Measurements from ENCODE around the gene IAPP. TPM values are rescaled to one million over a fixed set of nuclear protein-coding genes. Genes with fewer than 3 reads are reported as not detected.

IAPP gene
- total RNA-seq (2013), result not detected
- not detected for polyA plus RNA-seq
- not detected in 2 replicates for polyA minus RNA-seq
- total RNA-seq, result 0 to 1.0 (median 0) reads per million in 11 experiments

- no peak within 1 kb of the TSS for H3K4me3 Mint-ChIP-seq
- Histone ChIP-seq H4K20me1 (ENCODE audit: insufficient read depth, low read length) (no peaks in the 10 kb centered on the region), H2AFZ (ENCODE audit: insufficient read depth, low read depth, low read length, poor library complexity, severe bottlenecking) (no peak within 1 kb of the TSS), H3K9ac (ENCODE audit: insufficient read depth, low read length, poor library complexity, severe bottlenecking) (no peak within 1 kb of the TSS), H3K79me2 (ENCODE audit: insufficient read depth, low read length) (no peaks in the 10 kb centered on the region), H3K4me1 (ENCODE audit: control insufficient read depth in 1 of 2, insufficient read depth in 2 of 2, low read length in 2 of 2) (no peaks in the 10 kb centered on the region), H3K36me3 (replicated peaks in 1 of 2; ENCODE audit: control insufficient read depth in 1 of 2, insufficient read depth in 2 of 2, low read length in 2 of 2) (no peaks in the 10 kb centered on the region), H3K27ac (ENCODE audit: low read depth in 1 of 2, low read length in 2 of 2) (no peak within 1 kb of the TSS), H3K9me3 (replicated peaks in 1 of 2; ENCODE audit: control insufficient read depth in 1 of 2, insufficient read depth in 1 of 2, low read length in 2 of 2) (no peaks in the 10 kb centered on the region), H3K4me3 (replicated peaks in 1 of 3; ENCODE audit: low read depth in 2 of 3, low read length in 3 of 3) (no peak within 1 kb of the TSS), H3K27me3 (ENCODE audit: control insufficient read depth in 2 of 2, insufficient read depth in 2 of 2, low read length in 2 of 2) (no peaks in the 10 kb centered on the region), H3K4me2 (replicated peaks; ENCODE audit: extremely low read depth, low read length, poor library complexity, severe bottlenecking) (no peak within 1 kb of the TSS)
- intact Hi-C loops (cut with micrococcal nuclease), result no loop called here
- no peak for DNase-seq
- H3K27ac Mint-ChIP-seq, result no peak within 1 kb of the TSS
- peaks cover 0 to 2% (median 0%) of the 10 kb centered on the region in 7 donors for H3K9me3 Mint-ChIP-seq
- WGBS (ENCODE audit: insufficient coverage), result 100% methylated on average over 2 of the region's 2 CpGs
- TF ChIP-seq CTCF (IDR thresholded peaks at IDR 0.05), result no peak
- peaks cover 0 to 2% (median 0%) of the 10 kb centered on the region in 3 donors for H3K27me3 Mint-ChIP-seq (ENCODE audit: low read depth in 3 of 3)
- no peaks in the 10 kb centered on the region for H3K4me1 Mint-ChIP-seq
- no peaks in the 10 kb centered on the region for H3K36me3 Mint-ChIP-seq
Observed at GRCh38 chr12:21372602-21373001, at the start of gene IAPP. Gene IAPP, plus strand, starts transcription at chr12:21372902. Its CDS starts 450 bp downstream, at chr12:21373352.

GRCh38 chr12:21323736-21324135 lies 49.0 kb upstream of the IAPP start:
- H3K4me3 ChIP-seq (replicated peaks in 1 of 3; ENCODE audit: low read depth in 2 of 3, low read length in 3 of 3), result no peak overlapping the region
- H3K9me3 ChIP-seq (replicated peaks in 1 of 2; ENCODE audit: control insufficient read depth in 1 of 2, insufficient read depth in 1 of 2, low read length in 2 of 2), result peaks cover 16 to 17% of the 10 kb centered on the region in 2 donors
- H3K4me2 ChIP-seq (replicated peaks; ENCODE audit: extremely low read depth, low read length, poor library complexity, severe bottlenecking), result no peak overlapping the region
- Mint-ChIP-seq H3K36me3 (no peaks in the 10 kb centered on the region), H3K4me1 (no peaks in the 10 kb centered on the region), H3K27me3 (ENCODE audit: low read depth in 3 of 3) (peaks cover 0 to 1% (median 0%) of the 10 kb centered on the region in 3 donors), H3K4me3 (no peak overlapping the region), H3K9me3 (peaks cover 5 to 22% (median 12%) of the 10 kb centered on the region in 7 donors), H3K27ac (no peak overlapping the region)
- H2AFZ ChIP-seq (ENCODE audit: insufficient read depth, low read depth, low read length, poor library complexity, severe bottlenecking), result no peak overlapping the region
- no peaks in the 10 kb centered on the region for H4K20me1 ChIP-seq (ENCODE audit: insufficient read depth, low read length)
- no CpG with 5 or more reads among the region's 2 CpGs for WGBS (ENCODE audit: insufficient coverage)
- H3K9ac ChIP-seq (ENCODE audit: insufficient read depth, low read length, poor library complexity, severe bottlenecking), result no peak overlapping the region
- H3K36me3 ChIP-seq (replicated peaks in 1 of 2; ENCODE audit: control insufficient read depth in 1 of 2, insufficient read depth in 2 of 2, low read length in 2 of 2), result no peaks in the 10 kb centered on the region
- no peak overlapping the region for H3K27ac ChIP-seq (ENCODE audit: low read depth in 1 of 2, low read length in 2 of 2)
- H3K27me3 ChIP-seq (ENCODE audit: control insufficient read depth in 2 of 2, insufficient read depth in 2 of 2, low read length in 2 of 2), result no peaks in the 10 kb centered on the region
- intact Hi-C loops (cut with micrococcal nuclease), result no loop called here
- H3K4me1 ChIP-seq (ENCODE audit: control insufficient read depth in 1 of 2, insufficient read depth in 2 of 2, low read length in 2 of 2), result no peaks in the 10 kb centered on the region
- no peaks in the 10 kb centered on the region for H3K79me2 ChIP-seq (ENCODE audit: insufficient read depth, low read length)
- TF ChIP-seq CTCF (IDR thresholded peaks at IDR 0.05), result no peak
- no peak for DNase-seq

All from CD14-positive monocyte (primary cell).